Muscle of arm (tissue), 14 donors: ENCODE data around the gene FAM72B. TPM values are rescaled to one million over a fixed set of nuclear protein-coding genes. Genes with fewer than 3 reads are reported as not detected.
A peak's percentile ranks its signal among the peaks of the same experiment; 100 is the strongest.
"Not testable (repeated sequence)": the region's sequence is repeated elsewhere in the genome, so short reads cannot be mapped to it uniquely, and the experiment has no call there.

Source experiments
- DNase-seq: peaks from one replicate; pipeline ENCODE4 v3.0.0-alpha.2; 2013
- long read RNA-seq, 11 donors: transcript quantifications; one replicate each; lab custom pipeline, GENCODE V29; 2026
- polyA plus RNA-seq, 12 donors: library from polyadenylated mRNA; unstranded; fragments of 120-200 nt; gene quantifications; one replicate each; pipeline ENCODE4 v1.2.1, GENCODE V29; 2013; ENCODE audit not compliant: insufficient read length in 12 of 12

Gene FAM72B
- 1 to 10 TPM in 10 of 12 donors, not detected in 2; 2.3 to 6.2 (median 3.3) TPM for polyA plus RNA-seq
- long read RNA-seq, donor 1: 0 reads
- long read RNA-seq, donor 2, partial matches to known transcripts: 0 of 2 reads
- long read RNA-seq, donor 2, other reads (novel, unspliced or antisense): 0 of 2 reads
- long read RNA-seq, donor 3: 0 reads
- long read RNA-seq, donor 4: 0 reads
- long read RNA-seq, donor 5, partial matches to known transcripts: 0 of 1 reads
- long read RNA-seq, donor 5, other reads (novel, unspliced or antisense): 0 of 1 reads
- long read RNA-seq, donor 6, partial matches to known transcripts: 0 of 4 reads
- long read RNA-seq, donor 6, other reads (novel, unspliced or antisense): 0 of 4 reads
- long read RNA-seq, donor 7: 0 reads
- long read RNA-seq, donor 8: 0 reads
- long read RNA-seq, donor 9: 0 reads
- long read RNA-seq, donor 10: 0 reads
- long read RNA-seq, donor 11: 0 reads

- DNase-seq: peak; percentile 94
Observed at GRCh38 chr1:121184290-121185127, at the start of gene FAM72B, which contains the start of gene SRGAP2C. TSS of gene FAM72B (minus strand) at chr1:121184340. CDS start at chr1:121183489, 851 bp downstream. TSS of gene SRGAP2C (plus strand) at chr1:121184975. CDS start at chr1:121187447, 2,472 bp downstream.

GRCh38 chr1:121232445-121233125, 48.4 kb upstream of the FAM72B start:
- not testable (repeated sequence) for DNase-seq

DNA sequence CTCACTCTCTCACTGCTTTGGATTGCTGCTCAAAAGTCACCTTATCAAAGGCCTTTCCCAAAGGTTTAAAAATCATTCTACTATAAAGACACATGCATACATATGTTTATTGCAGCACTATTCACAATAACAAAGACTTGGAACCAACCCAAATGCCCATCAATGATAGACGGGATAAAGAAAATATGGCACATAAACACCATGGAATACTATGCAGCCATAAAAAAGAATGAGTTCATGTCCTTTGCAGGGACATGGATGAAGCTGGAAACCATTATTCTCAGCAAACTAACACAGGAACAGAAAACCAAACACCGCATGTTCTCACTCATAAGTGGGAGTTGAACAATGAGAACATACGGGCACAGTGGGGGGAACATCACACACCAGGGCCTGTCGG, 46.5 kb upstream of the FAM72B start:
- not testable (repeated sequence) for DNase-seq

GRCh38 chr1:121227544-121228330, 43.6 kb upstream of the FAM72B start:
- not testable (repeated sequence) for DNase-seq

- not testable (repeated sequence) for DNase-seq
Observed at GRCh38 chr1:121226925-121227324, 42.8 kb upstream of the FAM72B start.

DNA sequence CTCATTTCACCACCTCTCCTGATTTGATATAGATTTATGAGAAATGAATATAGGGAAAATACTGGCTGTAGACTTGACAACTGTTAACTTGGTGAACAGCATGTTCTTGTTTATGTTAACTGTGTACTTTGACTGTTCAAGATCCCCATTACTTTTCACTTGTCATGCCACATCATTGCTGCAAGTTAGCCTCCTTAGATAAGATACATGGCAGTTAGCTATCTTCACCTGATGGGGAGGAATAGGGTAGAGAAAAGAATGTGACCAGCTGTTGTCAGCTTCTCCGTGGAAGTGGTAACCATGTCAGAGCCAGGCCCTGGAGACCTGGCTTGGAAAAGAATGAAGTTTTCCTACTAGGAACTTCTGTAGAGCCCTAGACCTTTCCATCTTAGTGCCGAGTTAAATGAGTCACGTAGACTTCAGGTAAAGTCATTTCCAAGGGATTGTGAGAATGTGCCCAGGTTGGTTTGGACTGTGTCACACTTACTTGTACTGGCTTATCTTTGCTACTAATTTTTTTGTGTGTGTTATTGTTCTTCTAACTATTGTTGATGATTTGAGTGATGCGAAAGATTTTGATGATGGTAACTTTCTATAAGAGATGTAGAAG, 42.3 kb upstream of the FAM72B start:
- DNase-seq: not testable (repeated sequence)

DNA sequence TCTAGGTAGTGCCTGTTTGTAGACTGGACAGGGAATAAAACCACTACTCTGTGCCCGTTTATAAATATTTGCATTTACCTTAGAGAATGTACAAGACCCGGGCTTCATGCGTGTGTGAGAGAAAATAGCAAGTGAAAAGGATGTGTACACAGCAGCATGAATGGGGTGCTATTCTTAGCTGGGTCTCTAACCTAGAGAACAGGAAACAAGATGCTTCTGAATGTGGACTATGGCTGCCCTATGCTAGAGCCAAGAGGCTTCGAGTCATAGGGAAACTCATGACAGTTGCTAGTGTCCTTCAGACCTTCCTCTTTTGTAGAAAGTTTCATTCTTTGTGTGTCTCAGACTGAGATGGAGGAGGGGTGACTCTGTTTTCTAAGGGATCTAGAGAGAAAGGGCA, 40.6 kb upstream of the FAM72B start:
- DNase-seq: not testable (repeated sequence)

GRCh38 chr1:121221770-121222169, 37.6 kb upstream of the FAM72B start:
- DNase-seq: not testable (repeated sequence)

GRCh38 chr1:121216676-121217075, 32.5 kb upstream of the FAM72B start:
- DNase-seq: not testable (repeated sequence)

GRCh38 chr1:121215699-121216417, 31.7 kb upstream of the FAM72B start:
- not testable (repeated sequence) for DNase-seq

DNA sequence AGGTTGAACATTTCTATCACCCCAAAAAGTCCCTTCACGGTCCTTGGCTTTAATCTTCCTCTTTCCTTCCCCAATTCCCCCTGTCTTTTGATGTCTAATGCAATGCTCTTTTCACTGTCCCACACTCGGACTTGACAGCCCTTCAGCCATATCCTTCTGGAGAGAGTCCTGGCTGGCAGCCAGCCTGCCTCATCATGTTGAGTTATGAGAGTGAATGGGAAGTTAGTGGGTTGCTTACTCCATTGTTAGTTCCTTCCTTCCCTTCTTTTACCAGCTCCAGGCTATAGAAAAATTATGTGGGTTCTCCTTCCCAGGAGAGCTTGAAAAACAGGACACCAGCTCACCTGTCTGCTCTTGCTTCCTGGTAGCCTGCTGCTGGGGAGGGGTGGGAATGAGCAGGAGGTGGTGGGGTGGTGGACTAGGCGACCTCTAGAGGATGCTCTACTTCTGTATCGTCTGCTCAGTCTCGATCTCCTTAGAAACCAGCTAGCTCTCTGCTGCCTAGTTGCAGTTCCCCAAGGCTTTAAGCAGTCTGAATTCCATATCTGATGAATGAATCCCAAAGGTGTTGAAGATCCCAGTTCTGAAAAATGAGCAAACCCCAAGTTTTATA, 30.5 kb upstream of the FAM72B start:
- not testable (repeated sequence) for DNase-seq

DNA sequence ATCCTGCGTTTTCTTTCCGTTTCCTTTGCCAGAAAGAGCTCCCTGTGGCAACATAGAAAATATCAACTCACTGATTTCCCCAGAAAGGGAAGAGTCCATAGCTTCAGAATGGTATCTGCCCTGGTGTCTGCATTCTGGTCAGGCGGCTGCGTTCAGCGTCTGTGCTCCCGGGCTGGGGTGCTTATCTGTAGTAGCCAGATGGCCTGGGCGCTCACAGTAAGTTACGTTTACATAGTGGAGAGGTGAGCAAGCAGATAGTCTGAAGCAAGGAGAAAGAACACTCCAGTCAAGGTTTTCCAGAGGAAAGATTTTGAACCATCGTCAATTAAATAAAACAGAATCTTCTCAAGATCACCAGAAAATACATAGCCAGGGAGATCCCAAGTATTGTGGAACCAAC, 29.4 kb upstream of the FAM72B start:
- not testable (repeated sequence) for DNase-seq

DNA sequence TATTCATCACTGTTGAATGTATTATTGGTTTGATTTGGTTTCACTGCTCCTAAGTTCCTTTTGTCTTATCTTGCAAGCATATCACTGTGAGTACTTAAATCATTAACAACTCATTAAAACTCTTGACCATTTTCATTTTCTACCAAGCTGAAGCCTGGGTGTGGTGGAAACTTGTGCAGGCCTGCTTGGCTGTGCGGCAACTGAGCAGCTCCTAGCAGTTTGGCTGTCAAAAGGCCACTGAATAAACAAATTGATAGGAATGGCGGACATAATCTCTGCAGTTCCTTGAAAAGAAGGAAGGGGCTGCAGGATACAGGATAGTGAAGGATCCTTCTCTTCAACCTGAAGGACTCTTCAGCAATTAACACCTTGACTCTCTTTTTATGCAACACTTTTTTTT, 26.6 kb upstream of the FAM72B start:
- not testable (repeated sequence) for DNase-seq

GRCh38 chr1:121208375-121208774, 24.2 kb upstream of the FAM72B start:
- not testable (repeated sequence) for DNase-seq

DNA sequence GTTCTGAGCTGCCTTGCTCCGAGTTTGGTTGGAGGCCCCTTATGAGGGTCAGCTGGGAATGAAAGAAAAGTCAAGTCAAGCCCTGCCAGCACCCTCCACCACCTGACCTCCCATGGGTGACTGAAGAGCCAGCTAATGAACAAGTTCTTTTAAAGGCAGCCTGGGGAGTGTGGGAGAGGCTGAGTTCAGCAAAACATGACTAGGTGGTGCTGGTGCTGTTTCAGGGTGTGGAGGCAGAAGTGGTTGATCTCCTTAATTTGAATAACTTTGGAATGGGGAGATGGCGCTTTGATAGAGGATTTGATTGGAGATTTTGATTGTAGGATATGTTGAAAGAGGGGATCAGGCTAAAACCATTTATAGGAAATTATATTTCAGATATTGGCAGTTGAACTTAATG, 23.2 kb upstream of the FAM72B start:
- DNase-seq: not testable (repeated sequence)

DNA sequence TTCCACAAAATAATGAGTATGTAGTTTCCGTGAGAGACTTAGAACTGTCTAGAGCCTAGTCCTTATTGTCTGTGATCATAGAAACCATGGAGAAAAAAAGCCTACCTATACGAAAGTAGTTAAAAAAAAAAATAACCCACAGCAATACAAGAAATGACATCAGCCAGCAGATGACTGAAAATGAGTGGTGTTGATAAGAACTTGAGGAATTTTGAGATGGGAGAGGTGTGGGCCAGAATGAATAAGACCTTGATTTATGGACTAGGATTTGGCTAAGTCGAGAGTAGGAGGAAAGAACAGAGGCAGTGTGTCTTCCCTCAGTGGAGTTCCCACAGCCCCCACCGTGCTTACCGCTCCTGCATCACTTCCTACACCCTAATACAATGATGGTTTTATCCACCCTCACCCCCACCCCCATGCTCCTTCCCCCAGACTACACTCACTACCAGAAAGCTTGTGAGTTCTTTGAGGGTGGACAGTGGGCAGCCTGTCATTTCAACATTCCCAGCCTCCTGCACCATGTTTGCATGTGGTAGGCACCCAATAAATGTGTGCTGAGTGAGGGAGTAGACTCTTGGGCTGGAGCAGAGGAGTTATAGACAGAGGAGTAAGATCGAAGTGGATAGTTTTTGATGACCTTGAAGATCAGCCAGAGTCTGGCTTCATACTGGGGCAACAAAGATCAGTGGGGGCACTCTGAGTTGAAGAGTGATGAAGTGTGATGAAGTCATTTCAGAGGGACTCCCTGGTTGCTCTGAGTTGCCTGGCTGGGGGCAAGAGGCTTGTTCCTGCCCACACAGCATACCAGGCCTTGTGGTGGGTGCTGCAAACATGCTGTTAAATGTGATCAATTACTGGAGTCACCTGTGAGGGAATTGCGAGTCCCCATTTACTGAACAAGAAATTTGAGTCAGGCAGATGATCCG, 21.9 kb upstream of the FAM72B start:
- DNase-seq: not testable (repeated sequence)

DNA sequence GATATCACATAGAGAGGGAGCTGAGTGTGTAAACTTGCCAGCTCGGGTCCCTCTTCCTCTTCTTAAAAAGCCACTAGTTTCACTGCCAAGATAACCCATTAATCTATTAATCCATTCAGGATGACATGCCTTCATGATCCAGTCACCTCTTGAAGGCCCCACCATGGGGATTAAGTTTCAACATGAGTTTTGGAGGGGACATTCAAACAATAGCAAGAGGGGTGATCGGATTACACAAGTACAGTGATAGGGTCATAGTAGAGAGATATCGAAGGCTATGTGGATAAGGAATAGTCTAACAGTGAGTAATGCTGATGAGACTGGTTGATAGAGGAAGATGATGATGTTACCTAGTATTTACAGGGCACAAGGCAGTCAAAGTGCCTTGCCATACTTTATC, 18.8 kb upstream of the FAM72B start:
- DNase-seq: not testable (repeated sequence)
